ENCODE results near the gene MATK.

The MATK gene, protein sequence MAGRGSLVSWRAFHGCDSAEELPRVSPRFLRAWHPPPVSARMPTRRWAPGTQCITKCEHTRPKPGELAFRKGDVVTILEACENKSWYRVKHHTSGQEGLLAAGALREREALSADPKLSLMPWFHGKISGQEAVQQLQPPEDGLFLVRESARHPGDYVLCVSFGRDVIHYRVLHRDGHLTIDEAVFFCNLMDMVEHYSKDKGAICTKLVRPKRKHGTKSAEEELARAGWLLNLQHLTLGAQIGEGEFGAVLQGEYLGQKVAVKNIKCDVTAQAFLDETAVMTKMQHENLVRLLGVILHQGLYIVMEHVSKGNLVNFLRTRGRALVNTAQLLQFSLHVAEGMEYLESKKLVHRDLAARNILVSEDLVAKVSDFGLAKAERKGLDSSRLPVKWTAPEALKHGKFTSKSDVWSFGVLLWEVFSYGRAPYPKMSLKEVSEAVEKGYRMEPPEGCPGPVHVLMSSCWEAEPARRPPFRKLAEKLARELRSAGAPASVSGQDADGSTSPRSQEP

DNA sequence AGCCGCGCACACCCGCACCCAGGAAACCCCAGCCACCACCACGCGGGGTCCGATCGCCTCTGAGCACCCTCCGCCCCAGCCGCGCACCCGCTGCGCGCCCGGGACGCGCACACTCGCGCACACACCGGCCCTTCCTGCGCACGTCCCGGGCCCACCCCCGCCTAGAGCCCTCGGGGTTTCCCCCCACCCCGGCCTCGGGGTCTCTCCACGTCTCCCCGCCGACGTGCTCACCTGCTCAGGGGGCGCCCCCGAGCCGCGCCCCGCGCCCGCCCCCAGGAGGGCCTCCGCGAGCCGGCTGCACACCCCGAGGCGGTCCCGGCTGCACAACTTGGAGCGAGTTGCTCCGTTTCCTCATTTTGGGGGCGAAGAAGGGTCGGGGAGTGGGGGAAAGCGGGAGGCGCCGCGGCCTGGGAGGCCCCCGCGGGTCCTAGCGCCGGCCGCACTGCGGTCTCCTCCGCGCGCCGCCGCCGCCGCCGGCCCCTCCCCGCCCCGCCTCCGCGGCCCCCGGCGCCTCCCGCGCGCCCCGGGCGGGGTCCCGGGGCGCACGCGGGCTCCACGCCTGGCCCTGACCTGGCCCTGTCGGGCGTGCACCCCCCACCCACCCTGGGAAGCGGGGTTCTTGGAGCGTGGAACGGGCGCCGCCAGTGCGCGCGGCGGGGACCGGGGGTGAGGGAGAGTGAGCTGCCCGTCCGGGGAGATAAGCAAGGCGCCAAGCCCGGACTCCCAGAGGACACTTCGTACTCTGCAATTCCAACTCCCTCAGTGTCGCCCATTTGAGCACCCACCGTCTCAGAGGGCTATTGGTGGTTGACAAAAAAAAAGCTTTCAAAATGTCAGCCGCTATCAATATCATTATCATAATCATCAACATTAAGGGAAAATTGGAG, at the start of gene MATK:
Gene MATK, minus strand, starts transcription at position 444 of the 887 bp plus-strand sequence. CDS start 1,246 bp downstream, outside the sequence.
- DNase-seq, result no peak

DNA sequence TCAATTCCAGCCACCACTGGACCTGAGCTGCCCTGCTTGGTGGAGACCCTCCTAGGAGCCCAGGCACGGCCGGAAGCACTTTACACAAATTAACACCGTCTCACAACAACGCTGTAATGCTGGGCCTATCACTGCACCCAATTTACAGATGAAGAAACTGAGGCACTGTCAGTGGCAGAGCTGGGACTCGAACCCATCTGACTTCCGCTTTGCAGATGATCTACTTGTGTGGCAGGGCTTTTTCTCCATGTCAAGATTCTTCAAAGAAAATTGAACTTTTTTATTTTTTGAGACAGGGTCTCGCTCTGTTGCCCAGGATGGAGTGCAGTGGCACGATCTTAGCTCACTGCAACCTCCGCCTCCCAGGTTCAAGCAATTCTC, 48.9 kb upstream of the MATK start:
- DNase-seq, result no peak

DNA sequence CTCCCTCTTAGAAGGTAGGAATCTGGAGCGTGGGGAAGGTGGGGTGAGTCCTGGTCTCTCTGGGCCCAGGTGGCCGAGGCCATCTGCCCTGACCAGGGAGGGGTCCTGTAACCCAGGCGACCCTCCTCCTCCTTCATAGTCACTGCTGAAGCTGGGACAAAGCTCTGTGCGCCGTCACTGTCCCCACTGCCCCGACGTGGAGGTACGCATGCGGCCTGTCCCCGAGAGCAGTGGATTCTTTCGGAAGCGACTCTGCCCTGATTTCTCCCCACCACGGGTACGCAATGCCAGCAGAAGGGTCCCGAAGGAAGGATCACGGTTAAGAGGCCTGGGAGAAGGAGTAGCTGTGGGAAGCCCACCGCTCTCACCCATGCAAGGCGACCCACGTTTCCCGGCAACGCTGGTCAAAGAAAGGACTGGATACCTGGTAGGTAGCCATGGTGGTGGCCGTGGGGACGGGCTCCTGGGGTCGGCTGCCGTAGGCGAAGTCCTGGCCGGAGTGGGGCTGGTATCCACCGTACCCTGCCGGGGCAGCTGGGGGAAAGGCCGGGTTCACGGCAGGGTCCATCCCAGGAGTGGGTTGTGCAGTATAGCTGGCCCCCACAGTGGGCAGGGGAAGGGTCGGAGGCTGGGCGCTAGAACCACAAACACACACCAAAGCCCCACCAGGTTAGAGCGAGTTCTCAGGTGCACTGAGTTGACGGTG, 48.3 kb upstream of the MATK start:
- no peak for DNase-seq

DNA sequence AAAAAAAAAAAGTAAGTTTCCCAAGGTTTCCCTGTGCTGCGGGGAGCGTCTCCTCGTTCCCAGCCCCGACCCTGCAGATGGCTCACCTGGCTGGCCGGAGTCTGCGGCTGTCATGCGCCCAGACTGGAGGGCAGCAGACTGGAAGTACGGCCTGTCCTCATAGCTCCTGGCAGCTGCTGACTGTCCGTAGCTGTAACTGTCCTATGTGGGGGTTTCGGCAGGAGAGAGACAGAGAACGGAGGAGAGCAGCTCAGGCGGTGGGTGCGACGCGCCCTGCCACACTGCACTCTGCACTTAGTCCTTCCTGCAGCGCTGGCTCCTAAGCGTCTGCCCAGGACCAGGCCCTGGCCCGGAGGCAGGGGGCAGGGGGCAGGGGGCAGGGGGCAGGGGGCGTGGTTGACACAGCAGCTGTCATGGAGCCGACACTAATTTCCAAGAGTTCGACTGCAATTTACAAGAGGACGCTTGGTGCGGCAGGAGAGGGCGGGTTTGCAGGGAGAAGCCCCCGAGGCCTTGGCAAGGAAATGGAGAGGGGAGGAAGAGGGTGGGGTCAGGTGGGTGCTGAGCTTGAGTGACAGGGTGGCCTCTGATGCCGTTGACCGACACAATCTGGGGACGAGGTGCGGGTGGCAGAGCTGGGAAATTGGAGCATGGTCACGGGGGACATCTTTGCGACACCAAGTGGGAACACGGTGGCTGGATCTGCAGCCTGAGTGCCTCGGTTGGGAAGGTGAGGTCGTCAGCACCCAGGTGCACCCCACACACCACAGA, 47.6 kb upstream of the MATK start:
- no peak for DNase-seq

DNA sequence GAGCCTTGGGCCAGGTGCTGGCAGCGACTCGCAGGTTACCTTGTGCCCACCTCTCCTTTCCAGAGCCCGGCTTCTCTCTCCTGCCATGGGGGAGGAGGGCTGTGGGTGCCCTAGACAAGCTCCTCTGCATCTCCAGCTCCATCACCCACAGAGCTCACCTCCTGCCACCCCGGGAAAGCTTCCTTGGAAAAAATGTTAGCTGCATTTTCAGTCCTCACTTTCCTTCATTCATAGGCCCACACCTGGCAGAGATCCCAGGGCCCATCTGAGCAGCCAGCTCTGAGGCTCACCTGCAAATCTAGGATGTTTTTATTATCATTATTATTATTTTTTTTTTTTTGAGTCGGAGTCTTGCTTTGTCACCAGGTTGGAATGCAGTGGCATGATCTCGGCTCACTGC, 45.8 kb upstream of the MATK start:
- no peak for DNase-seq

DNA sequence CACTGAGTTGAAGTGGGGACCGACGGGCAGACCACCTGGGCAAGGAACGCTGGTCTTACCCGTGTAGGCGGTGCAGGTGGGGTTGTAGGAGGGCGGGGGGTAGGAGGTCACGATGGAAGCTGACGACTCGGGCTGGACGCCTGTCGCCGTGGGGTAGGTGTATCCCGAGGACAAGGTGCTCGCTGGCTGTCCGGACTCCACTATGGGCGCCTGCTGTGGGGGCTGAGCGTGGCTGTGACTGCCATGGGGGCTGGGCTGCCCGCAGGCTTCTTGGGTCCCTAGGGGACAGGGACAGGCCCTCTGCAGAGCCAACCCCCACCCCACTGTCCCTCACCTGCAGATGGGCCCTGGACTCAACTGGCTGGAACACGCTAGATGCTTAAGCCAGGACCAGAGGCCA, 45.4 kb upstream of the MATK start:
- DNase-seq, result no peak

DNA sequence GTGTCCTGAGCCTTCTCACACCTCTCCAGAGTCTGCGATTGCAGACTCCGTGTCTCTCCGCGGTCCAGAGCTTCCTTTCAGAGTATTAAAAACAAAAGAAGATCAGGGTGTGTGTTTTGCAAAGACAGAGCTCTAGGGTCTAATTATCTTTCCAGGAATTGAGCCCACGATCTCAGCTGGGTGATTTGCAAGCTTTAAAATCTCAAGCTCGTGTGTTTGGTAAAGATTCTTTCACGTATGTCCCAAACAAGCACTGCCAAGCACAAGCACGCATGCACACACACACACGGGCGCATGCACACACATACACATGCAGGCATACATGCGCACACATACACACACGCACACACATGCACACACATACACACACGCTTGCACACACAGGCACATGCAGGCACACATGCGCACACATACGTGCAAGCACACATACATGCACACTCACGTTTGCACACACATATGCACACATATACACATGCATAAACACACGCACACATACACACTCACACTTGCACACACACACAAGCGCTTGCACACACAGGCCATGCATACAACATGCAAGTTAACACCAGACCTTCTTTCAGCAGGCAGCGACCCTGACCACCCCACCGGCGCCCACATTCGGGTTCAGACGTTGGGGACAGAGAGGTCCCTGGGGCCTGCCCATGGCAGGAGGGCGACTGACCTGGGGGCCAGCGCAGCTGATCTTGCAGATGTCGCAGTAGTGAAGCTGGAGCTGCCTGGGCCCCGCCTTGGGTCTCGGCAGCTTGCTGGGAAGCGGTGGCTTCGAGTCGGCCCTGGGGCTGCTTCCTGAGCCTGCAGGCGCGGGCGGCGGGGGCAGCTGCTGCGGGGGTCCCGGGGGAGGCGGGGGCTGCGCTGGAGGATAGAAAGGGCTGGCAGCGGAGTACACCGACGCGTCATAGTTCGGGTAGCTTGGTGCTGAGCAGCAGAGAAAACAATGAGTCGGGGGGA, 44.7 kb upstream of the MATK start:
- DNase-seq, result no peak

DNA sequence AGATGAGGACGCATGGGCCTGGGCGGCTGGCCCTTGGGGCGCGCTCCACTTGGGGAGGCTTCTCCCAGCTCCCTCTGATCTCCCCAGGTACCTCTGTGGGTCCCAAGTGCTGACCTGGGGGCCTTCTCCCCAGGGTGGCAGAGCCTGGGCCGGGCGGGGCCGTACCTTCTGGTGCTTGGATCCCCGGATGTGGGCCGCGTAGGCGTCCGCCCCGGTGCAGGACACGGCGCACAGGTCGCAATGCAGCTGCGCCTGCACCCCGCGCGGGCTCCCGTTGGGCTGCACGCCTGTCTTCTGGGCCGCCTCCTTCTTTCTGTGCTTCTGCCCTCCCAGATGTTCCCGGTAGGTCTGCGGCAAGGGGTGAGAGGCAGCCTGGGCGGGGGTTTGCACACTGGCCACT, 41.1 kb upstream of the MATK start:
- DNase-seq, result no peak

DNA sequence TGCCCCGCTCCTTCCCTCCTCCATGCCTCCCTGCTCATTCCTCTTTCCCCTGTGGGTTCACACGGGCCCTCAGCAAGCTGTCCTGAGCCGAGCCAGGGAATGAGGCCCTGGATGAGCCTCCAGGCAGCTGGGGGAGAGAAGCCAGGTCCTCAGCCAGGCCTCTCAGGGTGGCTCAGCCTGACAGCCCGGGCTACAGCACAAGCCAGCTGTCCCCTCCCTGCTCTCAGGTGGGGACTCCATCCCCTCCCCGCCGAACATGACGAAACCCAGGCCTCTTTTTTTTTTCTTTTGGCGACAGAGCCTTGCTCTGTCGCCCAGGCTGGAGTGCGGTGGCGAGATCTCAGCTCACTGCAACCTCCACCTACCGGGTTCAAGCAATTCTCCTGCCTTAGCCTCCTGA, 40.0 kb upstream of the MATK start:
- DNase-seq, result peak; percentile 78

DNA sequence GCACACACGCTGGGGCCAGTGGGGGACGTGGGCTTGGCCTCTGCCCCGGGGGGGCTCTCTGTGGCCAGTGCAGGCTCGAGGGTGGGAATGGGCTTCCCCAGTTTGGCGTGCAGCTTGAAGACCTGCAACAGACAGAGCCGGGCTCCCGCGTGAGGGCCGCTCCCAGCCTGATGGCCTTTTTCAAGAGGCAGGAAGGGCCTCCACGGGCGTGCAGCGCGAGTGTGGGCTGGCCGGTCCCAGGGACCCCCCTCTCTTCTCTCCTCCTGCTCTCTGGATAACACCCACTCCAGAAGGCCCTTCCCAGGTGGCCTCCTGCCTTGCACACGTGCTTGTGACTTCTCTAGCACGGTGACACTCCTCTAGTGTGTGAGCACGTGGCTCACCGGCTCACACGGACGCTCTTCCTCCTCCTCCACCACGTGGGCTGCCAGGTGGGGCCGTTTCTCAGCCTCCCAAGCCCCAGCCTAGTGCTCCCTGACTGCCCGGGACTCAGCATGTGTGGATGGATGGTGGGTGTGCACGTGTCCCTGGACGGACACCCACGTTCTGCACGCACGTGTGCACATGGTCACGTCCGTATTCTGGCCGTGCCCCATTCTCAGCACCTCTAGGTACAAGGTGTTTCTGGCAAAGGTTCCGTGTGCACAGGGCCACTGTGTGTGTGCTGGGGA, 39.2 kb upstream of the MATK start:
- DNase-seq, result no peak

DNA sequence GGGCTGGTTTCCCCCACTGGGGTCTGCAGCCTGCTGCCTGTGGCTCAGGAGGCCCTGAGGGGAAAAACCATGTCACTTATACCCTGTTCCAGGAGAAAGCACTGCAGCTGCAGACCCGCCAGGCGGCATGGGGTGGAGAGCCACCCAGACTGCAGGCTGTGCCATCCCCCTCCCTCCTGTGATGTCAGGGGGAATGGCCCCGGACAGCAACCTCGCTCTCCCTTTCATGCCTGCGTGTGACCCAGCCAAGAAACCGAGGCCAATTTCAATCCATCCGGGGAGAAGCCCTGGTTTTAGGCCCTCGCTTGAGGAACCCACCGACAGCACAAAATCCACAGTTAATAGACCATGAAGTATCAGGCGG, 37.2 kb upstream of the MATK start:
- DNase-seq, result no peak

DNA sequence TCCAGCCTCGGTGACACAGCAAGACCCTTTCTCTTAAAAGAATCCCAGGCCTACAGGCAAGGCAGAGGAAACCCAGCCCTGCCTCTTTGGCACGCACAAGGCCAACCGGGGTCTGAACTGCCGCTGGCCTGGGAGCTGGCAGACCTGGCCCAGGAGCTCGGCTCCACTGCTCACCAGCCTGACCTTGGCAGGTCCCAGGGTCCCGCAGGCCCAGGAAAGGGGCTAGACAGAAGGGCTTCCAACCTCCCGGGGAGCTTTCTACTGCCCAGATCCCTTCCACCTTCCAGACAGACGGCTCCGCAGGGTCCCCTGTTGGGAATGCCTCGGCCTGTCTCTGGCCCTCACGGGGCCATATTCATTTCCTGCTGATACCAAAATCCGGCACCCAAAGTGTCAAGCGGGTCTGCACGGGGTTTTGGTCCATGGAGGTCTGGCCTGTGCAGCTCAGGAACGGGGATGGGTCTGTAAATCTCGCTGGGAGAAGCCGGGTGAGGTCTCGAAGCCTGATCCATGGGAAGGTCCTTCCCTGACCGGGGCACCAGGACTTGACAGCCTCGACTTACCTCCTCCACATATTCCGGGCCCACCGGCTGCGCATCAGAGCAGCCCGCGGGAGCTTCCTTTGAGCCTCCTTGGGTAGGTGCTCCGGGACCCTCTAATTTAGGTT, 36.6 kb upstream of the MATK start:
- DNase-seq, result no peak

DNA sequence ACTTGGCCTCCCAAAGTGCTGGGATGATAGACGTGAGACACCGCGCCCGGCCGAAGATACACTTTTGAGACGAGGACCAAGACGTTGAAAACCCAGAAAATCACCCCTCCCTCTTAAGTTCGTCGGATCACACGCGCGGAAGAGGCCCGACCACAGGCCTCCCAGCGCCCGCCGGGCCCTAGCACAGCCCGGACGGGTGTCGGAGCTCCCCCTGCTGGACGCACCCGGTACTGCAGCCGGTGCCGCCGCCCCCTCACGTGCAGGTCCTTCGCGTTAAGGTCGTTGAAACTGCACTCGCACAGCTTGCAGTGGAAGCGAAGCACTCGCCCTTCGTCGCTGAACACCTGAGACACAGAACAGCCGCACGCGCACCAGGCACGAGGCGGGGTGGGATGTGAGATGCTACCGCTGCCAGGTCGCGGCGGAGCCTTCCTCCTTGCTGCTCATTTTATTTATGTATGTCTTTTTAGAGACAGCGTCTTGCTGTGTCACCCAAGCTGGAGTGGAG, 35.7 kb upstream of the MATK start:
- DNase-seq, result peak; percentile 76

DNA sequence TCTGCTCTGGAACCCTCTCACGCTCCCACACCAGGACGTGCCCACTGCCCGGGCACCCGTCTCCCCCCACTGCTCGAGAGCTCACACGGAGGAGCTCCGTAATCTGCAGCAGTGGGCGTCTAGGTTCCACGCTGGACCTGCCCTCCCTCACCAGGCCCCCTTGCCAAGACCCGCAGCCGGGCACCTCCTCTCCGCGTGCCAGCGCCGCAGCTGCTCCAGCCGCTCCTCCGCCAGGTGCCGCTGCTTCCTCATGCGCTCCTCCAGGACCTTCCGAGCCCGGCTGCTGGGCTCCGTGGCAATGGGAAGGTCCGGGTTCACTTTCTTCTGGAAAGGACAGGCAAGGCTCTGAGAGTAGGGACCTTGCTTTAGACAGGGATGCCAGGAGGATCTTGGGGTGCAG, 35.0 kb upstream of the MATK start:
- DNase-seq, result no peak

DNA sequence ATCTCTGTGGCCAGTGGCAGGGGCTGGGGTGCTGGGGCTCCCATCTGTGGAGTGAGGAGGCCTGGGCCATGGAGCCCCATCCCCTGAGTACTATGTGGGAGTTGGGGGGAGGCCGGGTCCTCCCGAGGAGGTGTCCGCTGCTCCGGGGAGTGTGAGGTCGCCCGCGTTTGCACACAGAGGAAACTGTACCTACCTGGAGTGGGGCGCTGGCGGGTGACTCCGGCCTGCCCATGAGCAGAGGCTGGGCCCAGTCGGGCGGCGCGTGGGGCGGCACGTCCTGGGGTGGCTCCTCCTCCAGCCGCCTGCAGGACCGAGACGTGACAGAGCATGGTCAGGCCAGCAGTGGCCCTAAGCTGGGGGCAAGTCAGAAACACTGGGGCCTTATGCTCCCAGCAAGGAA, 33.8 kb upstream of the MATK start:
- no peak for DNase-seq

DNA sequence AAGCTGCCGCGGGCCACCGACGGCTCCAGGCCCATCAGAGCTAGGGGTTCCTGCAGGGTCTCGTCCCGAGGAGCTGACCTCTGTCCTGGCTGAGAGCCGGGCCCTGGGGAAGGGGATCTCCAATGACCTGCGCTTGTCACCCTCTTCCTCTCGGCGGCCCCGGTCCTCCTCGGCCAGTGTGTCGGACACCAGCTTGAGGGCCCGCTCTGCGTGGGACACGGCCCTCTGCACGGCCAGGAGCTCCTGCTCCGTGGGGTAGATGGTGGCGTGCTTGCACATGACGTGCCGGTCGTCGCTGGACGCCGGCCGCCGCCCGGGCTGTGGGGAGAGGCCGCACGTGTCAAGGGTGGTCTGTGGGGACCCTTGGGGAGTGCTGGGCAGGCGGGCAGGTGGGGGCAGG, 32.7 kb upstream of the MATK start:
- no peak for DNase-seq

DNA sequence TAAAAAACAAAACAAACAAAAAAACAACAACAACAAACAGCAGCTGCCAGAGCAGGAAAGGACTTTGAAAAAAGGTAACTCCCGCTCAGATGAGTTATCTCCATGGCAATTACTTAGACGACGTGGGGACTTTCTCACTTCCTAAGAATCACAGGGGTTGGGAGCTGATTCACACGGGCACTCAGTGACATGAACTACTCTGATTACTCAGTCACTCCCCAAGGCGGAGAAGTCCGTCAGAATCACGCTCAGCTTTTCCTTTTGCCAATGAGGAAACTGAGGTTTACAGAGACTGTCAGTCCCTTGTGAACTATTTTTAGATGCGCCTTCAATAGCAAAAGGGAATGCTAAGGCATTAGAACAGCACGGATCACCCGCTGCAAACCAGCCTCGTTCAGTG, 32.3 kb upstream of the MATK start:
- no peak for DNase-seq

DNA sequence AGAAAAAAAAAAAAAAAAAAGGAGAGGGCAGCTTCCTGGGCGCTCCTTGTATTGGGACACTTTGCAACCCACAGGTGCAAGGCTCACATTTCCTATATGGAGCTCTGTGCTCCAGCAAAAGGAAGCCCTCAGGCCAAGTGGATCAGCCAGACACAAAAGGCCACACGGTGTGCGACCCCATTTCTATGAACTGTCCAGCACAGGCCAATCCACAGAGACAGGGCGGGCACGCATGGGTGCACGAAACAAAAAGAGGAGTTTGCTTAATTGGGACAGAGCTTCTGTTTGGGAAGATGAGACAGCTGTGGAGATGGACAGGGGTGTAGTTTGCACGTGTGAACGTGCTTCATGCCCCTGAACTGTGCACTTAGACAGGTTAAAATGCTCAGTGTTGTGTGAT, 31.6 kb upstream of the MATK start:
- DNase-seq, result no peak

DNA sequence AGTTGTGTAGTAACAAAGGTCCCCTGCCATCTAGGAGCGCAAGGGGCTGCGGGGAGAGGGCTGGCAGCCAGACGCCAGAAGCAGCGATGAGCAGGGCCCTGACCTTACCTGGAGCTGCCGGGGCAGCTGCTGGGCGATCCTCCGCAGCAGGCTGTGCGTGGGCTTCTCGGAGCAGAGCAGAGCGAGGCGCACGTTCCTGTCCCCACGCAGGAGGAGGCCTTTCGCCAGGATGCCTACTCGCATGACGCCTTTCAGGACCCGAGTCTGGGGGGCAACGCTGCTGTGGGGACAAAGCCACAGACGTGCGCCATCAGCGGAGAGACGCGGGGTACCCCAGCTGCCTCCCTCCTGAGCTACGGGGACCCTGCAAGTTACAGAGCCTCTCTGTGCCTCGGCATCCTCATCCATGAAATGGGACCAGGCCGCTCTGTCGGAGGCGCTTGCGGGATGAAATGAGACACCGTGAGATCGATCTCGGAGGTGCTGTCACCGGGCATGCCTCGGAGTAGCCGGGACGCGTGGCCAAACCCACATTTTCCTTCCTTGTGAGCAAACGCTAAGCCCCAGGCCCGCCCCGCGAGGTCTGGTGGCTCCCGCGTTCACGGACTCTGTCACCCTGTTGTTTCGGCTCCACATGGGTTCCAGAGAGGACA, 30.5 kb upstream of the MATK start:
- DNase-seq, result no peak

Measured in islet precursor cell (in vitro differentiated cells).